ENCODE results near the gene CLEC20A. TPM values are rescaled to one million over a fixed set of nuclear protein-coding genes. Genes with fewer than 3 reads are reported as not detected.

The CLEC20A gene
- total and polyA plus RNA-seq, 2 experiments from 2014 or later = not detected

DNA sequence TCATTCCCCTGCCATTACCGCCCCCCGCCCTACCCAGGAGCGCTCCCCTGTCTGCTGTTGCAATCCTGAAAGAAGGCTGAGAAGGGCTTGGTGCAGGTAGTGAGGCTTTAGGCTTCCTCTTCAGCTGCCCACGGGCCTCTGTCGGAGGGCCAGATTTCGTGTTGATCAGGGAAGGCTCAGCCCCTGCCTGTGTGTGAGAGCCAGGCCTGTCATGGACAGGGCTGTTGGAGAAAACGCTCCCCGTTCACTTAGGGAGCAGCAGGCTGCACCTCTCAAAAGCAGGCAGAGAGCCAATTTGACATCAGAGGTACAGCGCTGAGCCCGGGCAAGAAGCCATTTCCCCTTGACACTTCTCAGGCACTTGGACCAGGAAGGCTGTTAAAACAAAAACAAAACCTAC is 35.1 kb upstream of the CLEC20A start:
- Histone ChIP-seq H3K4me3 (no peak overlapping the region), H2AFZ (peak overlapping the region; percentile 83), H3K27ac (no peak overlapping the region), H3K4me2 (ENCODE audit: unreplicated experiment) (no peak overlapping the region), H3F3A (ENCODE audit: insufficient read depth) (peaks cover 19% of the 10 kb centered on the region), H3K79me2 (ENCODE audit: insufficient read depth) (no peaks in the 10 kb centered on the region), H4K20me1 (ENCODE audit: insufficient read depth) (no peaks in the 10 kb centered on the region), H3K9me2 (ENCODE audit: insufficient read depth) (no peaks in the 10 kb centered on the region), H3K9me3 (ENCODE audit: low read depth) (no peaks in the 10 kb centered on the region), H3K27me3 (replicated peaks; ENCODE audit: insufficient read depth) (no peaks in the 10 kb centered on the region), H3K36me3 (ENCODE audit: low read depth) (no peaks in the 10 kb centered on the region), H3K4me1 (ENCODE audit: insufficient read depth) (peaks cover 22% of the 10 kb centered on the region), H3K9ac (no peak overlapping the region)
- in situ Hi-C loops (cut with MboI) = loop anchor here (25.0 kb wide), 1 partner anchor 830 kb away; the partner anchor contains the start of gene AXDND1
- DNase-seq = peak; percentile 27
- 38 to 42% methylated on average over 10 of the region's 10 CpGs for WGBS, 2 experiments (ENCODE audit: low coverage in 1 of 2, low lambda C conversion rate in 2 of 2, missing lambda C conversion rate in 2 of 2)
- TF ChIP-seq EZH2phosphoT487 (IDR thresholded peaks at IDR 0.05; ENCODE audit: insufficient read depth, low read depth) = no peak
- no peak for TF ChIP-seq EZH2 (IDR thresholded peaks at IDR 0.05; ENCODE audit: insufficient read depth, poor library complexity, severe bottlenecking)

DNA sequence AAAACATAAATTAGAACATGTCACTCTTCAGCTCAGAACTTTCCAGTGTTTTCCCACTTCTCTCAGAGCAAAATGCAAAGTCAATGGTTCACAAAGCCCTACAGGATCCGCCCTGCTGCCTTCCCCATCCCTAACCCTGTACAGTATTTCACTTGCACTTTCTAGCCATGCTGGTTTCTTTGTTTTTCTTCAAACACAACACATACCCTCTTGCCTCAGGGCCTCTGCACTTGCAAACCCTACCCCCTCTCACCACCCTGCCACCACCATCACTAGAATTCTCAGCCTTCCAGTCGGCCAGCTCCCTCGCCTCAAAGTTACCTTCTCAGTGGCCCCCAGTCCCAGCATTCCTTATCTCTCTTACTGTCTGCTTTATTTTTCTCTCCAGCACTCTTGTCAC is 33.7 kb upstream of the CLEC20A start:
- no peak overlapping the region for H2AFZ ChIP-seq
- peak; percentile 27 for DNase-seq
- H3K9me2 ChIP-seq (ENCODE audit: insufficient read depth) = no peaks in the 10 kb centered on the region
- H3K27ac ChIP-seq = no peak overlapping the region
- TF ChIP-seq EZH2 (IDR thresholded peaks at IDR 0.05; ENCODE audit: insufficient read depth, poor library complexity, severe bottlenecking) = no peak
- no peak for TF ChIP-seq EZH2phosphoT487 (IDR thresholded peaks at IDR 0.05; ENCODE audit: insufficient read depth, low read depth)
- no peaks in the 10 kb centered on the region for H3K27me3 ChIP-seq (replicated peaks; ENCODE audit: insufficient read depth)
- no peak overlapping the region for H3K4me3 ChIP-seq
- peaks cover 13% of the 10 kb centered on the region; the same call in 1 of the 2 replicates for H3K4me1 ChIP-seq (ENCODE audit: insufficient read depth)
- H3F3A ChIP-seq (ENCODE audit: insufficient read depth) = peaks cover 6% of the 10 kb centered on the region; the same call in 1 of the 2 replicates
- H3K4me2 ChIP-seq (ENCODE audit: unreplicated experiment) = peak overlapping the region; percentile 18
- H3K79me2 ChIP-seq (ENCODE audit: insufficient read depth) = no peaks in the 10 kb centered on the region
- no peaks in the 10 kb centered on the region for H3K9me3 ChIP-seq (ENCODE audit: low read depth)
- 94 to 96% methylated on average over 3 of the region's 3 CpGs for WGBS, 2 experiments (ENCODE audit: low coverage in 1 of 2, low lambda C conversion rate in 2 of 2, missing lambda C conversion rate in 2 of 2)
- H3K9ac ChIP-seq = no peak overlapping the region
- no peaks in the 10 kb centered on the region for H3K36me3 ChIP-seq (ENCODE audit: low read depth)
- in situ Hi-C loops (cut with MboI) = loop anchor here (25.0 kb wide), 1 partner anchor 832 kb away; the partner anchor contains the start of gene AXDND1
- no peaks in the 10 kb centered on the region for H4K20me1 ChIP-seq (ENCODE audit: insufficient read depth)

- TF ChIP-seq EZH2phosphoT487 (IDR thresholded peaks at IDR 0.05; ENCODE audit: insufficient read depth, low read depth) = no peak
- TF ChIP-seq EZH2 (IDR thresholded peaks at IDR 0.05; ENCODE audit: insufficient read depth, poor library complexity, severe bottlenecking) = no peak
- no peak overlapping the region for H3K4me3 ChIP-seq
- WGBS, 2 experiments (ENCODE audit: low coverage in 1 of 2, low lambda C conversion rate in 2 of 2, missing lambda C conversion rate in 2 of 2) = 0 to 22% methylated on average over 2 of the region's 2 CpGs
- no peaks in the 10 kb centered on the region for H3K27me3 ChIP-seq (replicated peaks; ENCODE audit: insufficient read depth)
- in situ Hi-C loops (cut with MboI) = loop anchor here (25.0 kb wide), 1 partner anchor 832 kb away; the partner anchor contains the start of gene AXDND1
- H4K20me1 ChIP-seq (ENCODE audit: insufficient read depth) = no peaks in the 10 kb centered on the region
- H3K36me3 ChIP-seq (ENCODE audit: low read depth) = no peaks in the 10 kb centered on the region
- no peaks in the 10 kb centered on the region for H3K79me2 ChIP-seq (ENCODE audit: insufficient read depth)
- peak overlapping the region; percentile 18 for H3K4me2 ChIP-seq (ENCODE audit: unreplicated experiment)
- H3K9ac ChIP-seq = no peak overlapping the region
- H2AFZ ChIP-seq = no peak overlapping the region
- no peak overlapping the region for H3K27ac ChIP-seq
- peak; percentile 84 for DNase-seq
- H3K4me1 ChIP-seq (ENCODE audit: insufficient read depth) = peaks cover 13% of the 10 kb centered on the region; the same call in 1 of the 2 replicates
- no peaks in the 10 kb centered on the region for H3K9me2 ChIP-seq (ENCODE audit: insufficient read depth)
- H3F3A ChIP-seq (ENCODE audit: insufficient read depth) = 0 out of 2 replicates have a peak, but pooled peaks cover 4% of the 10 kb centered on the region
- H3K9me3 ChIP-seq (ENCODE audit: low read depth) = no peaks in the 10 kb centered on the region
Observed at GRCh38 chr1:178530037-178530402, 33.3 kb upstream of the CLEC20A start.

GRCh38 chr1:178529364-178530036 is 32.7 kb upstream of the CLEC20A start:
- WGBS, 2 experiments (ENCODE audit: low coverage in 1 of 2, low lambda C conversion rate in 2 of 2, missing lambda C conversion rate in 2 of 2) = 83 to 87% methylated on average over 8 of the region's 8 CpGs
- Histone ChIP-seq H3K4me1 (ENCODE audit: insufficient read depth) (peaks cover 13% of the 10 kb centered on the region; the same call in 1 of the 2 replicates), H3K79me2 (ENCODE audit: insufficient read depth) (no peaks in the 10 kb centered on the region), H3K9me3 (ENCODE audit: low read depth) (no peaks in the 10 kb centered on the region), H2AFZ (no peak overlapping the region), H3F3A (ENCODE audit: insufficient read depth) (0 out of 2 replicates have a peak, but pooled peaks cover 4% of the 10 kb centered on the region), H3K36me3 (ENCODE audit: low read depth) (no peaks in the 10 kb centered on the region), H3K27ac (no peak overlapping the region), H3K4me3 (no peak overlapping the region), H3K27me3 (replicated peaks; ENCODE audit: insufficient read depth) (no peaks in the 10 kb centered on the region), H3K9me2 (ENCODE audit: insufficient read depth) (no peaks in the 10 kb centered on the region), H3K4me2 (ENCODE audit: unreplicated experiment) (no peak overlapping the region), H3K9ac (no peak overlapping the region), H4K20me1 (ENCODE audit: insufficient read depth) (no peaks in the 10 kb centered on the region)
- DNase-seq = no peak
- TF ChIP-seq EZH2phosphoT487 (IDR thresholded peaks at IDR 0.05; ENCODE audit: insufficient read depth, low read depth) (no peak), EZH2 (IDR thresholded peaks at IDR 0.05; ENCODE audit: insufficient read depth, poor library complexity, severe bottlenecking) (no peak)
- in situ Hi-C loops (cut with MboI) = loop anchor here (25.0 kb wide), 1 partner anchor 833 kb away; the partner anchor contains the start of gene AXDND1
